ENCODE measurements around the gene NBL1. TPM values are rescaled to one million over a fixed set of nuclear protein-coding genes. Genes with fewer than 3 reads are reported as not detected.

Gene NBL1
- total RNA-seq, 1 donor from 2014 or later, result 55.9 TPM

GRCh38 chr1:19656780-19657466 is 12.8 kb downstream of the NBL1 start:
- DNase-seq (ENCODE audit: low spot score), result no peak
- intact Hi-C loops (cut with DNase I), result no loop called here

GRCh38 chr1:19657511-19657910 is 13.4 kb downstream of the NBL1 start:
- intact Hi-C loops (cut with DNase I), result no loop called here

GRCh38 chr1:19658186-19658585 is 14.1 kb downstream of the NBL1 start:
- DNase-seq (ENCODE audit: low spot score), result no peak
- intact Hi-C loops (cut with DNase I), result no loop called here

More at GRCh38 chr1:19657511-19657910, 13.4 kb downstream of the NBL1 start:
- no peak for DNase-seq (ENCODE audit: low spot score)

- intact Hi-C loops (cut with DNase I), result loop anchor here (2.0 kb wide), 1 partner anchor 43 kb away; no protein-coding TSS in a partner anchor
- DNase-seq (ENCODE audit: low spot score), result no peak
Observed at GRCh38 chr1:19661721-19662228, 17.7 kb downstream of the NBL1 start.

GRCh38 chr1:19662313-19662712 is 18.2 kb downstream of the NBL1 start:
- DNase-seq (ENCODE audit: low spot score), result no peak
- intact Hi-C loops (cut with DNase I), result no loop called here

GRCh38 chr1:19664453-19665185 is 20.5 kb downstream of the NBL1 start, which contains the start of gene HTR6:
Gene HTR6 (plus strand): TSS chr1:19664875. CDS start chr1:19665754, 879 bp downstream.
- DNase-seq (ENCODE audit: low spot score), result no peak
- intact Hi-C loops (cut with DNase I), result no loop called here

- no peak for DNase-seq (ENCODE audit: low spot score)
- intact Hi-C loops (cut with DNase I), result no loop called here
Observed at GRCh38 chr1:19665186-19665495, 21.0 kb downstream of the NBL1 start.

GRCh38 chr1:19665496-19666465 is 21.7 kb downstream of the NBL1 start:
- intact Hi-C loops (cut with DNase I), result no loop called here
- no peak for DNase-seq (ENCODE audit: low spot score)

GRCh38 chr1:19668888-19669287 is 24.8 kb downstream of the NBL1 start:
- intact Hi-C loops (cut with DNase I), result no loop called here

GRCh38 chr1:19670787-19671186 is 26.7 kb downstream of the NBL1 start:
- DNase-seq (ENCODE audit: low spot score), result no peak
- intact Hi-C loops (cut with DNase I), result no loop called here

More at GRCh38 chr1:19668888-19669287, 24.8 kb downstream of the NBL1 start:
- DNase-seq (ENCODE audit: low spot score), result no peak

- intact Hi-C loops (cut with DNase I), result no loop called here
- no peak for DNase-seq (ENCODE audit: low spot score)
Observed at GRCh38 chr1:19672237-19672636, 28.1 kb downstream of the NBL1 start.

- no peak for DNase-seq (ENCODE audit: low spot score)
Observed at GRCh38 chr1:19675797-19676196, 31.7 kb downstream of the NBL1 start.

GRCh38 chr1:19676438-19676922 is 32.4 kb downstream of the NBL1 start:
- intact Hi-C loops (cut with DNase I), result no loop called here
- DNase-seq (ENCODE audit: low spot score), result peak; percentile 79

More at GRCh38 chr1:19675797-19676196, 31.7 kb downstream of the NBL1 start:
- intact Hi-C loops (cut with DNase I), result no loop called here

GRCh38 chr1:19678493-19678892 is 34.4 kb downstream of the NBL1 start:
- intact Hi-C loops (cut with DNase I), result no loop called here
- DNase-seq (ENCODE audit: low spot score), result no peak

GRCh38 chr1:19678931-19679453 is 34.9 kb downstream of the NBL1 start:
- intact Hi-C loops (cut with DNase I), result no loop called here

GRCh38 chr1:19679691-19680090 is 35.6 kb downstream of the NBL1 start:
- intact Hi-C loops (cut with DNase I), result no loop called here

More at GRCh38 chr1:19678931-19679453, 34.9 kb downstream of the NBL1 start:
- no peak for DNase-seq (ENCODE audit: low spot score)

GRCh38 chr1:19680644-19681043 is 36.5 kb downstream of the NBL1 start:
- no peak for DNase-seq (ENCODE audit: low spot score)
- intact Hi-C loops (cut with DNase I), result no loop called here

More at GRCh38 chr1:19679691-19680090, 35.6 kb downstream of the NBL1 start:
- DNase-seq (ENCODE audit: low spot score), result no peak

GRCh38 chr1:19682257-19682656 is 38.1 kb downstream of the NBL1 start:
- intact Hi-C loops (cut with DNase I), result no loop called here
- DNase-seq (ENCODE audit: low spot score), result no peak

GRCh38 chr1:19682901-19683300 is 38.8 kb downstream of the NBL1 start:
- intact Hi-C loops (cut with DNase I), result no loop called here
- no peak for DNase-seq (ENCODE audit: low spot score)
